GDM1 (cell line): Measurements from ENCODE around the gene GPANK1.

ENCODE experiments used
- DNase-seq: peaks from one replicate; lab custom pipeline; 2025; lab: John Stamatoyannopoulos, UW

The GPANK1 gene

DNA sequence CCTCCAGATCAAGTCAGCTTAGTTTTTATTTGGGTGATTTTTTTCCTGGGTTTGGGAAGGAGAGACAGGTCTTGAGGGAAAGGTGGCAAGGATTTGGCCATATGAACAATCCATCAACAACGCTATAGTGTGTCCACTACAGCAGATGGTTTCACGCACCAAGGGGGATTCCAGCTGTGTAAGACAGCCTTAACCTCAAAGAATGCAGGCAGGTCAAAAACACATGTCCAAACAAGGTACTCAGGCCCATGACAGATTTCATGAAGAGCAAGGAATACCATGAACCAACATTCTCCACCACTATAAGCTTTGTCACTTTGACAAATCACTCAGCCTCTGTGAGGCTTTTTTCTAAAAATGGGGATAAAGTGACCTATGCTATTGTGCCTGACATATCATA, 47.8 kb downstream of the GPANK1 start:
- DNase-seq, result no peak

DNA sequence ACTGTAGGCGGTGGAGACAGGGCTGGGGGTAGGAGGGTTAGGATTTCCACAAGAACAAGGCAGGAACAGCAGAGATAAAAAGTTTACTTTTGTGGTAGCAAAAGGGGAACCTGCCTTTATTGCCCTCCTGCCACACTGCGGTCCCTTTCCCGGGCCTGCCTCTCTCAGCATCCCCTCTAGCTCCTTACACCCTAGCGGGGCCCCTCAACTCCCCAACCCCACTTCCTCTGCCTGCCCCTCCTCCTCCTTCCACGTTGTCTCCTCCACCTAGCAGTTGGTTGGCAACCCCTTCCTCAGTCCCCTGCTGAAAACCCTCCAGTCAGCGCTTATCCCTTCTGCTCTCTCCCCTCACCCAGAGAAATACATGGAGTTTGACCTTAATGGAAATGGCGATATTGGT, 49.0 kb downstream of the GPANK1 start:
- peak; percentile 96 for DNase-seq

DNA sequence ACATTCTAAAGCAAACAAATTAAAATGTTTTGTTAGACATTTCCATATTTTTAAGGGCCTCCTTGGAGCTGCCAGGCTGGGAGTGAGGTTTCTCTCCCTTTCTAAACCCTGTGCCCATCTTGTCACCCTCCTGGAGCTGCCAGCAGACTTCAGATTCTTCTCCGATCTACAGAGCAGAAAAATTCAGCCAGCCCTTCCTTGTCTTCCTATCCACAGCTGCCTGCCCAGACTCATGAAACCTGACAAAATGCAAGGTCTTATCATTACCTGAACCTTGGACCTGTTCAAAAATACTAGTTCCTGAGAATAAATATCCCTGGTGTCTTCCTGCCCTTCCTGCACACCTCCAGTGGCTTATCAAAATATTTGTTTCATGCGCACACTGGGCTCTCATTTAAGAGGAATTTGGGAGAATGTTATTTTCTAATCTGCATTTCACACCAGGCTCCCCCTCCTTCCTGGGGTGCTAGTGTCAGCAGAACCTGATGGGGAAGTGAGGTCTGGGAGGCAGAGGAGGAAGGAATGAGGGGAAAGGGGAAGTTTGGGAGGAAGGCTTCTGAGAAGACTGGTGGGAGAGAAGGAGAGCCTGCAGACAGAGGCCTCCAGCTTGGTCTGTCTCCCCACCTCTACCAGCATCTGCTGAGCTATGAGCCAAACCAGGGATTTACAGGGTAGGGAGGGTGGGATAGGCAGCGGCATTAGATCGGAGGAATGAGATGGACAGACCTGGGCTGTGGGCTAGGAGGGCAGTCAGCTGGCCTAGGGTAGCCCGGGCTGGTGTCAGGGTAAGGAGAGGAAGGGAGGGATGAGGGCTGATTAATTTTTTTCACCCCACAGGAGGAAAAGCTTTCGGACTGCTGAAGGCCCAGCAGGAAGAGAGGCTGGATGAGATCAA, 49.9 kb downstream of the GPANK1 start, which contains the start of gene AIF1:
Gene AIF1 (plus strand): TSS at position 551 of the 895 bp plus-strand sequence. CDS start 96 bp downstream, at position 647.
- DNase-seq, result peak; percentile 79

DNA sequence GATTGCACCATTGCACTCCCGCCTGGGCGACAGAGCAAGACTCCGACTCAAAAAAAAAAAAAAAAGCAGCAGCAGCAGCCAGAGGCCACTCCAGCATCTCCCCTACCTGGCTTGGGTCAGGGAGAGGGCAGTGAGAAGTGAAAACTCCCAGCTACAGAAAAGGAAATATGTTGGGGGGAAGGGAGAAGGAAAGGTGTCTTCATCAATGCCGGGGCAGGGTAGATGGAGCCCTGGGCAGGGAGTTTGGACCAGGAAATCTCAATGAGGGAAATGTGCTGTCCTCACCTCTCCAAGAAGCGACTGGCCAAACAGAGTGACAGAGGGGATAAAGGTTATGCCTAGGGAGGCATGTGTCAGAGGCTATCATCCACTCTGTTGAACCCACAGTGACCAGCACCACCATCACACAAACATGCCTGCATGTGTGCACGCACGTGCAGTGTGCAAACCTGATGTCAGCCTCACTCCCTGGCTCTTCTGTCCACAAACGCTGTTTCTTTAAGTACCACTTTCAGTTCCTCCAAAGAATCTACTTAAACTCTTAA, 50.6 kb downstream of the GPANK1 start:
- no peak for DNase-seq
